MCF 10A (cell line): ENCODE data around the gene MCM5. TPM values are rescaled to one million over a fixed set of nuclear protein-coding genes. Genes with fewer than 3 reads are reported as not detected.

Source experiments
- BruUV-seq: library from RNA; stranded (reverse); fragments of 400-500 nt; replicated peaks from 2 replicates; lab custom pipeline; 2021; lab: Mats Ljungman, UMichigan
- CTCF ChIA-PET: fragments of 300-600 bp; sonication (Branson Sonifier 250); formaldehyde crosslinking; extraction: SDS; loops from one replicate; lab custom pipeline; 2021; ENCODE audit warnings: antibody characterized with exemption, inconsistent platforms; lab: Yijun Ruan, JAX
- POLR2A ChIA-PET: fragments of 300-600, 350-650 bp; sonication (Branson Sonifier 250); formaldehyde crosslinking; extraction: SDS; loops from one replicate; lab custom pipeline; 2020; ENCODE audit warnings: antibody characterized with exemption, inconsistent platforms; lab: Yijun Ruan, JAX
- DNase-seq: peaks from one replicate; pipeline ENCODE4 v3.0.0-alpha.2; 2018; ENCODE audit not compliant: unreplicated experiment
- H3K27ac Mint-ChIP-seq: one replicate; pipeline ENCODE4 v1.8.0; 2022; ENCODE audit warnings: mild to moderate bottlenecking, low read depth, mixed read lengths; ENCODE audit not compliant: unreplicated experiment
- H3K27me3 Mint-ChIP-seq: one replicate; pipeline ENCODE4 v1.8.0; 2022; ENCODE audit warnings: mixed read lengths; ENCODE audit not compliant: insufficient read depth, unreplicated experiment
- H3K36me3 Mint-ChIP-seq: one replicate; pipeline ENCODE4 v1.8.0; 2022; ENCODE audit warnings: mild to moderate bottlenecking, moderate library complexity, mixed read lengths; ENCODE audit not compliant: insufficient read depth, unreplicated experiment
- H3K4me1 Mint-ChIP-seq: one replicate; pipeline ENCODE4 v1.8.0; 2022; ENCODE audit warnings: mixed read lengths; ENCODE audit not compliant: insufficient read depth, unreplicated experiment
- H3K4me3 Mint-ChIP-seq: one replicate; pipeline ENCODE4 v1.8.0; 2022; ENCODE audit warnings: mild to moderate bottlenecking, moderate library complexity, mixed read lengths; ENCODE audit not compliant: unreplicated experiment
- H3K9me3 Mint-ChIP-seq: one replicate; pipeline ENCODE4 v1.8.0; 2022; ENCODE audit warnings: mixed read lengths; ENCODE audit not compliant: unreplicated experiment
- intact Hi-C: fragments of 100-400 bp; cut with micrococcal nuclease; formaldehyde crosslinking; loops from 2 replicates; pipeline ENCODE4 v1.14.1; 2022
- total RNA-seq: library from RNA; stranded (reverse); gene quantifications from 2 replicates; pipeline ENCODE4 v1.2.3, GENCODE V29; 2022
- TF ChIP-seq, protein P1 (sequence below): fragments of 200-600 bp; IDR thresholded peaks from one replicate; pipeline ENCODE4 v1.8.0; 2022; ENCODE audit warnings: antibody characterized with exemption, mild to moderate bottlenecking; ENCODE audit not compliant: unreplicated experiment

MCM5 gene
- total RNA-seq, 1 experiment from 2014 or later = 35.0 TPM

DNA sequence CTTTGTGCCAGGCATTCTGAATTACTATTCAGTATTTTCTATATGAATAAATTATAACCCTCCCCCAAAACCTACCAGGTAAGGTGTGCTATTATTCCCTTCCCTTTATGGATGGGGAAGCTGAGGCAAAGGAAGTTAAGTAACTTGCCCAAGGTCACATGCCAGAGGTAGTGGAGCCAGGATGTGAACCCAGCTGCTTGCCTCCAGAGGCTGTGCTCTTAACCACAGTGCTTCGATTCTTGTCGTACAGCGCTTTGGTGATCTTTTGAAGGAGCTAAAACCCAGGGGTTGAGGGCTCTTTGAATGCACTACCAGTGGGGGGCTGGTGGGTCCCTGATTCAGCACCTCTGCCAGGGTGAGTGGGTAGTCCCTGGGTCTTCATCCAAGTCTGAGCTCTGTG, 18.8 kb downstream of the MCM5 start:
- Mint-ChIP-seq H3K27ac (no peak overlapping the region), H3K9me3 (no peaks in the 10 kb centered on the region), H3K27me3 (no peaks in the 10 kb centered on the region), H3K4me3 (no peak overlapping the region), H3K4me1 (no peaks in the 10 kb centered on the region), H3K36me3 (peaks cover 14% of the 10 kb centered on the region)
- no peak for DNase-seq
- TF ChIP-seq, protein P1, sequence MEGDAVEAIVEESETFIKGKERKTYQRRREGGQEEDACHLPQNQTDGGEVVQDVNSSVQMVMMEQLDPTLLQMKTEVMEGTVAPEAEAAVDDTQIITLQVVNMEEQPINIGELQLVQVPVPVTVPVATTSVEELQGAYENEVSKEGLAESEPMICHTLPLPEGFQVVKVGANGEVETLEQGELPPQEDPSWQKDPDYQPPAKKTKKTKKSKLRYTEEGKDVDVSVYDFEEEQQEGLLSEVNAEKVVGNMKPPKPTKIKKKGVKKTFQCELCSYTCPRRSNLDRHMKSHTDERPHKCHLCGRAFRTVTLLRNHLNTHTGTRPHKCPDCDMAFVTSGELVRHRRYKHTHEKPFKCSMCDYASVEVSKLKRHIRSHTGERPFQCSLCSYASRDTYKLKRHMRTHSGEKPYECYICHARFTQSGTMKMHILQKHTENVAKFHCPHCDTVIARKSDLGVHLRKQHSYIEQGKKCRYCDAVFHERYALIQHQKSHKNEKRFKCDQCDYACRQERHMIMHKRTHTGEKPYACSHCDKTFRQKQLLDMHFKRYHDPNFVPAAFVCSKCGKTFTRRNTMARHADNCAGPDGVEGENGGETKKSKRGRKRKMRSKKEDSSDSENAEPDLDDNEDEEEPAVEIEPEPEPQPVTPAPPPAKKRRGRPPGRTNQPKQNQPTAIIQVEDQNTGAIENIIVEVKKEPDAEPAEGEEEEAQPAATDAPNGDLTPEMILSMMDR = no peak
- intact Hi-C loops = no loop called here
- BruUV-seq = no TSS peak
- CTCF ChIA-PET = interaction anchor here (0.6 to 3.3 kb wide), 5 partner anchors 13 to 403 kb away, joined by 3 to 22 read pairs (median 4); no protein-coding TSS in a partner anchor
- POLR2A ChIA-PET = interaction anchor here (0.5 to 1.2 kb wide), 2 partner anchors 8 to 37 kb away, joined by 3 read pairs; no protein-coding TSS in a partner anchor

DNA sequence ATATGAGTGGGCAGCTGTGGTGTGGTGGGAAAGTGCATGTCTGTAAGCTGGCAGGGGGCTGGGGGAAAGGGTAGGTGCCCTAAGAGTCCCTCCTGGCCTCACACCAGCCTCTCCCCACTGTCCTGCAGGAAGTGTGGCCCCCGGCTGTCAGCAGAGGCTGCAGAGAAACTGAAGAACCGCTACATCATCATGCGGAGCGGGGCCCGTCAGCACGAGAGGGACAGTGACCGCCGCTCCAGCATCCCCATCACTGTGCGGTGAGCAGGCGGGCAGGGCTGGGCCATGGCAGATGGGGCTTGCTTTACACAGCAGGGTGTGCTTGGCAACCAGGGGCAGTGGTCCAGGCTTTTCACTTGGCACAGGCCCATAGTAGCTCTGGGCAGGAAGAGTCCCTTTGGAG, 19.8 kb downstream of the MCM5 start:
- Mint-ChIP-seq H3K27ac (no peak overlapping the region), H3K4me3 (no peak overlapping the region), H3K27me3 (no peaks in the 10 kb centered on the region), H3K9me3 (no peaks in the 10 kb centered on the region), H3K36me3 (peaks cover 14% of the 10 kb centered on the region), H3K4me1 (no peaks in the 10 kb centered on the region)
- no peak for DNase-seq
- POLR2A ChIA-PET = no interaction called here
- intact Hi-C loops = no loop called here
- BruUV-seq = no TSS peak
- CTCF ChIA-PET = interaction anchor here (0.6 to 3.3 kb wide), 7 partner anchors 11 to 163 kb away, joined by 3 to 22 read pairs (median 4); no protein-coding TSS in a partner anchor
- TF ChIP-seq, protein P1 = no peak

DNA sequence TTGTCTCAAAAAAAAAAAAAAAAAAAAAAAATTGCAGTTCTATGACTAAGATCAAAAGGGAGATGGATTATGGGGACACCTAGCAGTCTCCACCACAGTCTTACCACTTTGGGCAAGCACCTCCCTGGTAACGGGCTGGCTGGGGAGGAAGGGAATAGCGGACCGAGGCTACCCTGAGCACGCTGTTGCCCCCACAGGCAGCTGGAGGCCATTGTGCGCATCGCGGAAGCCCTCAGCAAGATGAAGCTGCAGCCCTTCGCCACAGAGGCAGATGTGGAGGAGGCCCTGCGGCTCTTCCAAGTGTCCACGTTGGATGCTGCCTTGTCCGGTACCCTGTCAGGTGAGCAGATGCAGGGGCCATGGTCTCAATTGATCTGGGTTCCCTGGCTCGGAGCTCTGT, 21.2 kb downstream of the MCM5 start:
- Mint-ChIP-seq H3K4me3 (no peak overlapping the region), H3K27me3 (no peaks in the 10 kb centered on the region), H3K9me3 (no peaks in the 10 kb centered on the region), H3K4me1 (peaks cover 4% of the 10 kb centered on the region), H3K27ac (no peak overlapping the region), H3K36me3 (peaks cover 9% of the 10 kb centered on the region)
- ChIA-PET CTCF (interaction anchor here (2.2 to 3.3 kb wide), 2 partner anchors 10 to 162 kb away, joined by 14 to 22 read pairs; no protein-coding TSS in a partner anchor), POLR2A (no interaction called here)
- TF ChIP-seq, protein P1 = no peak
- intact Hi-C loops = no loop called here
- BruUV-seq = no TSS peak
- no peak for DNase-seq

DNA sequence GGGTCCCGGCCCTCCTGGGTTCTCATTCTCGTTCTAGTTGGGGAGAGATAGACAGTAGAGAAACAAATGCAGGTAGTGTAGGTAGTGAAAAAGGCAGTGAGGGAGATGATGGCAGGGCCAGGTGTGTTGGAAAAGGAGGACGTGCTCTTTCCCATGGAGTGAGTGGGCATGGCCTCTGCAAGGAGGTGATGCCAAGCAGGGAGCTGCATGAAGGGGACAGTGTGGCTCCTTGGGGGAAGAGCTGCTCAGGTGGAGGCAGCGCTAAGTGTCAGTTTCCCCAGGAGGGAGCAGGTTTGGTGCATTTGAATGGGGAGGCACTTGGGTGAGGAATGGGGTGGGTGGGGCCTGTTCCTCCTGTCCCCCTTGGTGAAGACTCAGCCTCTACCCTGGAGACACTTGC, 22.2 kb downstream of the MCM5 start:
- CTCF ChIA-PET = interaction anchor here (2.2 kb wide), 1 partner anchor 9 kb away, joined by 14 read pairs; no protein-coding TSS in a partner anchor
- no peak for DNase-seq
- TF ChIP-seq, protein P1 = no peak
- Mint-ChIP-seq H3K4me1 (peaks cover 11% of the 10 kb centered on the region), H3K9me3 (no peaks in the 10 kb centered on the region), H3K27ac (no peak overlapping the region), H3K36me3 (peaks cover 4% of the 10 kb centered on the region), H3K4me3 (no peak overlapping the region), H3K27me3 (no peaks in the 10 kb centered on the region)
- BruUV-seq = no TSS peak
- POLR2A ChIA-PET = no interaction called here
- intact Hi-C loops = no loop called here
